ENCODE results near the gene ARHGEF28. TPM values are rescaled to one million over a fixed set of nuclear protein-coding genes. Genes with fewer than 3 reads are reported as not detected.

Gene ARHGEF28
- total and polyA plus RNA-seq, 2 of the 4 experiments (the other 2 are of a cell fraction) = 3.6 to 16.0 TPM

- no peak overlapping the region for H2BK15ac ChIP-seq (ENCODE audit: low read depth, low read length)
- no CpG with 5 or more reads among the region's 4 CpGs for whole genome bisulfite sequencing, 2 experiments (ENCODE audit: extremely low coverage in 2 of 2, insufficient read length in 1 of 2)
- H3K4me2 ChIP-seq (ENCODE audit: low read depth, low read length) = no peak overlapping the region
- TF ChIP-seq POLR2A (IDR thresholded peaks at IDR 0.05; ENCODE audit: low read depth, low read length) = no peak
- no peak for TF ChIP-seq FOS (IDR thresholded peaks at IDR 0.05; ENCODE audit: low read depth, low read length)
- no peak for TF ChIP-seq BHLHE40 (IDR thresholded peaks at IDR 0.05; ENCODE audit: low read depth, low read length)
- TF ChIP-seq MAZ (IDR thresholded peaks at IDR 0.05; ENCODE audit: borderline replicate concordance, low read depth, low read length) = no peak
- TF ChIP-seq CTCF (conservative IDR thresholded peaks at IDR 0.05; ENCODE audit: low read depth, low read length) = no peak
- no peak for TF ChIP-seq CEBPB (IDR thresholded peaks at IDR 0.05; ENCODE audit: low read depth, low read length)
- TF ChIP-seq RCOR1 (IDR thresholded peaks at IDR 0.05; ENCODE audit: insufficient replicate concordance, low read length) = no peak
- no peak for TF ChIP-seq CHD1 (IDR thresholded peaks at IDR 0.05; ENCODE audit: low read depth, low read length)
- no peak for TF ChIP-seq MXI1 (IDR thresholded peaks at IDR 0.05; ENCODE audit: borderline replicate concordance, low read depth, low read length)
- no peak for TF ChIP-seq NFE2L2 (IDR thresholded peaks at IDR 0.05; ENCODE audit: low read depth, low read length)
- H3K9me1 ChIP-seq (ENCODE audit: insufficient read depth, low read length) = peaks cover 15% of the 10 kb centered on the region
- in situ Hi-C loops (cut with MboI; ENCODE audit: low sequenced_read_pairs) (no loop called here), intact Hi-C loops (cut with micrococcal nuclease) (no loop called here), dilution Hi-C loops (cut with HindIII; ENCODE audit: low sequenced_read_pairs, unreplicated experiment) (no loop called here)
- H2BK20ac ChIP-seq (ENCODE audit: low read depth, low read length) = no peak overlapping the region
- H3K4me3 ChIP-seq (ENCODE audit: insufficient read depth, low read depth, low read length) = no peak overlapping the region
- no peak overlapping the region; the same call in 1 of the 2 replicates for H3K23ac ChIP-seq (ENCODE audit: low read depth, low read length)
- no peak for DNase-seq
- no peak overlapping the region for H3K14ac ChIP-seq (replicated peaks; ENCODE audit: low read depth, low read length)
- POLR2A ChIA-PET (ENCODE audit: unreplicated experiment) = no interaction called here
- H3K27ac ChIP-seq (ENCODE audit: insufficient read depth, low read length) = no peak overlapping the region
- ATAC-seq (ENCODE audit: low read depth) = no peak
- H3K56ac ChIP-seq (ENCODE audit: extremely low read depth, insufficient read depth, low read length) = no peak overlapping the region
- no peak overlapping the region for H2BK5ac ChIP-seq (ENCODE audit: low read depth, low read length, poor library complexity, severe bottlenecking)
- no peaks in the 10 kb centered on the region for H4K20me1 ChIP-seq (ENCODE audit: insufficient read depth, low read length)
- no peaks in the 10 kb centered on the region for H3K9me3 ChIP-seq (ENCODE audit: control insufficient read depth, insufficient read depth, low read length)
- no peak overlapping the region for H2AFZ ChIP-seq (replicated peaks; ENCODE audit: low read length, poor library complexity)
- 0 out of 4 replicates have a peak overlapping the region, but pooled peaks of 1 of the 2 experiments have one; percentile 35 for H4K8ac ChIP-seq (ENCODE audit: low read depth in 2 of 2, low read length in 2 of 2)
- no peak overlapping the region for H4K91ac ChIP-seq (ENCODE audit: insufficient read depth, low read depth, low read length)
- H3K9ac ChIP-seq (ENCODE audit: low read depth, low read length) = no peak overlapping the region
- H2AK9ac ChIP-seq (replicated peaks; ENCODE audit: low read depth, low read length, poor library complexity) = no peak overlapping the region
- no peak overlapping the region for H2BK120ac ChIP-seq (ENCODE audit: low read depth, low read length)
- peaks cover 6% of the 10 kb centered on the region for H3K36me3 ChIP-seq (ENCODE audit: control insufficient read depth, insufficient read depth, low read length)
- H3K4ac ChIP-seq (ENCODE audit: low read depth, low read length) = no peak overlapping the region
- BruUV-seq (replicated peaks) = no TSS peak
- peaks cover 6 to 43% of the 10 kb centered on the region in 2 experiments; a peak in 3 of 4 replicates for H3K79me1 ChIP-seq (ENCODE audit: low read depth in 1 of 2, low read length in 2 of 2)
- no peak overlapping the region for H4K5ac ChIP-seq (ENCODE audit: low read depth, low read length)
- H3K18ac ChIP-seq (ENCODE audit: low read depth, low read length) = no peak overlapping the region
- H3K4me1 ChIP-seq (ENCODE audit: control insufficient read depth, insufficient read depth, low read length) = peaks cover 5% of the 10 kb centered on the region
- CTCF ChIA-PET = no interaction called here
- H2AK5ac ChIP-seq (ENCODE audit: low read depth, low read length) = peak overlapping the region; percentile 51; the same call in 1 of the 2 replicates
- no peaks in the 10 kb centered on the region for H3K27me3 ChIP-seq (ENCODE audit: control insufficient read depth, insufficient read depth, low read length)
These were observed 128.3 kb downstream of the ARHGEF28 start for GRCh38 chr5:73754254-73754653.
